ENCODE data around the gene SAMM50. TPM values are rescaled to one million over a fixed set of nuclear protein-coding genes. Genes with fewer than 3 reads are reported as not detected.
A peak's percentile ranks its signal among the peaks of the same experiment; 100 is the strongest.
"Not testable (repeated sequence)": the region's sequence is repeated elsewhere in the genome, so short reads cannot be mapped to it uniquely, and the experiment has no call there.

Gene SAMM50
- total RNA-seq, 6 donors from 2014 or later, result 17.8 to 34.7 (median 25.0) TPM

DNA sequence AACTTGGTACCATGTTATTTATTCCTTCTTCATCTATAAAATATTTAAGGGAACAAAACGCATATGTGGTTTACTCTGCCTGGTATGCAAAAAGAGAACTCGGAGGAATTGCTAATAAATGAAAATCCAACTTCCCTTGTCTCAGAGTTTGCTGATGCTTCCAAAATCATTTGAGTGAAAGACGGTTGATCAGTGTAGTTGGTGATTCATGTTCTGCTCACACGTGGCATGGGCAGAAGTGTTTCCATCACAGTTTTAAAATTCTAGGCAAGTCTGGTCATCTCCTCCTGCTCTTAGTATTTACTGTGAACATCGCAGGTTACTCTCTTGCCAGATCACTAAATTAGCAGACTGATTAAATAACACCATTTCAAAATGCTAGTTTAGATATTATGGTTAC lies 56.9 kb downstream of the SAMM50 start:
- peak in 1 of 2 donors; percentile 76 for ATAC-seq (ENCODE audit: low FRiP score in 2 of 2)
- 77 to 87% methylated on average over 5 of the region's 5 CpGs for WGBS, 2 donors

DNA sequence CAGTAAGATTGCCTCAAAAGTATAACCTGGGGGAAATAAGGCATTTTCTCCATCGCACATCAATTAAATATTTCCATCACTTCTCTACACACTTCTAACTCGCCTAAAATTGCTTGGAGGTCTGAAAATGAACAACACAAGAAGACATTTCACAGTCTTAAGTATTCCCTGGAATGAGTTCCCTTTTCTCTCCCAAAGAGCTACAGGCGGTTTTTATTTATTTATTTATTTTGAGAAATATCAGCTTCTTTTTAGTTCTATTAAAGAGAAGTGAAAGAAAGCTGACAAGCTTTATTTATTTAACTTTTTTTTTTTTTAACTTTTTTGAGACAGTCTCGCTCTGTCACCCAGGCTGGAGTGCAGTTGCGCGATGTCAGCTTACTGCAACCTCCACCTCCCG lies 57.3 kb downstream of the SAMM50 start:
- peak overlapping the region in 1 of 4 donors; percentile 30 for H3K27ac ChIP-seq
- no peaks in the 10 kb centered on the region for H3K27me3 ChIP-seq
- ATAC-seq (ENCODE audit: low FRiP score in 2 of 2) (peak in 1 of 2 donors; percentile 44), DNase-seq (no peak)
- no peaks in the 10 kb centered on the region for H3K4me1 ChIP-seq
- no peak overlapping the region for H3K4me3 ChIP-seq
- no peaks in the 10 kb centered on the region for H3K36me3 ChIP-seq
- H3K9me3 ChIP-seq, result no peaks in the 10 kb centered on the region
- TF ChIP-seq POLR2AphosphoS5 (IDR thresholded peaks at IDR 0.05) (no peak), EP300 (IDR thresholded peaks at IDR 0.05) (no peak), POLR2A (IDR thresholded peaks at IDR 0.05) (no peak)
- TF ChIP-seq, protein P1, sequence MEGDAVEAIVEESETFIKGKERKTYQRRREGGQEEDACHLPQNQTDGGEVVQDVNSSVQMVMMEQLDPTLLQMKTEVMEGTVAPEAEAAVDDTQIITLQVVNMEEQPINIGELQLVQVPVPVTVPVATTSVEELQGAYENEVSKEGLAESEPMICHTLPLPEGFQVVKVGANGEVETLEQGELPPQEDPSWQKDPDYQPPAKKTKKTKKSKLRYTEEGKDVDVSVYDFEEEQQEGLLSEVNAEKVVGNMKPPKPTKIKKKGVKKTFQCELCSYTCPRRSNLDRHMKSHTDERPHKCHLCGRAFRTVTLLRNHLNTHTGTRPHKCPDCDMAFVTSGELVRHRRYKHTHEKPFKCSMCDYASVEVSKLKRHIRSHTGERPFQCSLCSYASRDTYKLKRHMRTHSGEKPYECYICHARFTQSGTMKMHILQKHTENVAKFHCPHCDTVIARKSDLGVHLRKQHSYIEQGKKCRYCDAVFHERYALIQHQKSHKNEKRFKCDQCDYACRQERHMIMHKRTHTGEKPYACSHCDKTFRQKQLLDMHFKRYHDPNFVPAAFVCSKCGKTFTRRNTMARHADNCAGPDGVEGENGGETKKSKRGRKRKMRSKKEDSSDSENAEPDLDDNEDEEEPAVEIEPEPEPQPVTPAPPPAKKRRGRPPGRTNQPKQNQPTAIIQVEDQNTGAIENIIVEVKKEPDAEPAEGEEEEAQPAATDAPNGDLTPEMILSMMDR (IDR thresholded peaks at IDR 0.05), result no peak
- WGBS, 2 donors, result 88 to 94% methylated on average over 7 of the region's 7 CpGs

More for the DNA sequence above, 56.9 kb downstream of the SAMM50 start:
- no peak for DNase-seq
- Histone ChIP-seq H3K4me3 (no peak overlapping the region), H3K27ac (peak overlapping the region in 1 of 4 donors; percentile 30), H3K36me3 (no peaks in the 10 kb centered on the region), H3K27me3 (no peaks in the 10 kb centered on the region), H3K4me1 (no peaks in the 10 kb centered on the region), H3K9me3 (no peaks in the 10 kb centered on the region)
- TF ChIP-seq, protein P1 (IDR thresholded peaks at IDR 0.05), result no peak
- no peak for TF ChIP-seq EP300 (IDR thresholded peaks at IDR 0.05)

DNA sequence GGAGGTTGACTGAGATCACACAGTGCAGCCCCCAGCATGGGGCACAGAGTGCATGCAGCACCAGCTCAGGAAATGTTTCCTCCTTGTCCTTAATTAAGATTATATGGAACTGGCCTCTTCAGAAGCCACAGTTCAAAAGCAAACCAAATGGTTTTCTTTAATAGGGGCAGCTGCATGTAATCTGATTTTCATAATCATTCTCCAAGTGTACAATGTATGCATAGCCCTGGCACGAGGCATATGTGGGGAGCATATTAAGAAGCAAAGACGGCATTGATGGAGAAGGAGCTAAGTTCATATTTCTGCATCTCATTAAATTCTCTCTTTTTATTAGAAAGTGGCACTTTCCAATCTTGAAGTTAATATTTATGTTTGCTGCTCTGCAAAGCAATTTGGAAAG lies 59.0 kb downstream of the SAMM50 start:
- Histone ChIP-seq H3K27me3 (no peaks in the 10 kb centered on the region), H3K4me1 (no peaks in the 10 kb centered on the region), H3K4me3 (no peak overlapping the region), H3K27ac (no peak overlapping the region), H3K36me3 (no peaks in the 10 kb centered on the region), H3K9me3 (no peaks in the 10 kb centered on the region)
- 64 to 72% methylated on average over 2 of the region's 2 CpGs for WGBS, 2 donors
- ATAC-seq (ENCODE audit: low FRiP score in 2 of 2) (no peak), DNase-seq (no peak)
- TF ChIP-seq POLR2AphosphoS5 (IDR thresholded peaks at IDR 0.05) (no peak), EP300 (IDR thresholded peaks at IDR 0.05) (no peak), POLR2A (IDR thresholded peaks at IDR 0.05) (no peak)
- TF ChIP-seq, protein P1 (IDR thresholded peaks at IDR 0.05), result no peak

DNA sequence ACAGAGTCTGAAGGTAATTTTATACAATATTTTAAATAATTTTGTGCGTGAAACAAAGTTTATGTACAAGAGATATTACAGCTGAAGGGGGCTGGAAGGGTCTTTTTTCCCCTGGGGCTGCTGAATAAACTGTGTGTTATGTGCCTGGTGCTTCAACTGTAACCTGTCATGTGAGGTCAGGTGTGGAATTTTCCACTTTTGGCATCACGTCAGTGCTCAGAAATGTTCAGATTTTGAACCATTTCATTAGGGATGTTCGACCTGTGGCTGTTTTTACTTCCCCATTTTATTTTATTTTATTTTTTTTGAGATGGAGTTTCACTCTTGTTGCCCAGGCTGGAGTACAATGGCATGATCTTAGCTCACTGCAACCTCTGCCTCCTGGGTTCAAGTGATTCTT lies 61.3 kb downstream of the SAMM50 start:
- ATAC-seq (ENCODE audit: low FRiP score in 2 of 2); H3K27ac ChIP-seq; H3K4me1 ChIP-seq; H3K36me3 ChIP-seq; DNase-seq; H3K27me3 ChIP-seq; H3K9me3 ChIP-seq; H3K4me3 ChIP-seq: not testable (repeated sequence)
- 71 to 83% methylated on average over 3 of the region's 3 CpGs for WGBS, 2 donors

DNA sequence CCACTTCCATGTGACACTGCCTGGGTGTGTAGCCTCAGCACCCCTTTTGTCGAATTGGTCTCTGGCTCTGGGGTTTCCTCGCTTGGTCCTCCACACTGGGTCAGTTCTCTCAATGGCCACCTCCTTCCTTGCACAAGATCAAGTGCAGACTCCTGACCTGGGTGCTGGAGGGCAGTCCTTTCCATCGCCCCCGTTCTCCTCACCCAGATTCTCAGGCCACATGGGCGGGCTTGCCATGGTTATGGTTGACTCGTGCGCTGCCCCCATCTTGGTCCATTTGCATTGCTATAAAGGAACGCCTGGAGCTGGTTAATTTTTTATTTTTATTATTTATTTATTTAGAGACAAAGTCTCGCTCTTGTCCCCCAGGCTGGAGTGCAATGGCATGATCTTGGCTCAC lies 63.4 kb downstream of the SAMM50 start:
- Histone ChIP-seq H3K4me3 (no peak overlapping the region), H3K36me3 (no peaks in the 10 kb centered on the region), H3K27ac (no peak overlapping the region), H3K27me3 (no peaks in the 10 kb centered on the region), H3K9me3 (no peaks in the 10 kb centered on the region), H3K4me1 (peaks cover 0 to 11% (median 6%) of the 10 kb centered on the region in 4 donors)
- WGBS, 2 donors, result 95 to 97% methylated on average over 9 of the region's 9 CpGs
- ATAC-seq (ENCODE audit: low FRiP score in 2 of 2) (no peak), DNase-seq (no peak)
- TF ChIP-seq POLR2A (IDR thresholded peaks at IDR 0.05) (no peak), POLR2AphosphoS5 (IDR thresholded peaks at IDR 0.05) (no peak), EP300 (IDR thresholded peaks at IDR 0.05) (no peak)
- TF ChIP-seq, protein P1 (IDR thresholded peaks at IDR 0.05), result no peak
